Activated naive CD4-positive, alpha-beta T cell treated with anti-CD3 and anti-CD28 coated beads for 36 hours (primary cell): ENCODE data around the gene SPATA31A3. TPM values are rescaled to one million over a fixed set of nuclear protein-coding genes. Genes with fewer than 3 reads are reported as not detected.
"Not testable (repeated sequence)": the region's sequence is repeated elsewhere in the genome, so short reads cannot be mapped to it uniquely, and the experiment has no call there.

Experiments used
- CTCF ChIA-PET: fragments of 350-600 bp; sonication (Branson Sonifier 250); formaldehyde crosslinking; loops from one replicate; lab custom pipeline; 2021; ENCODE audit warnings: antibody characterized with exemption; lab: Charles Lee
- DNase-seq: peaks from one replicate; pipeline ENCODE4 v3.0.0-alpha.2; 2020
- H3K27ac Mint-ChIP-seq: one replicate; pipeline ENCODE4 v1.8.0; 2021; ENCODE audit warnings: mild to moderate bottlenecking, mixed read lengths
- H3K27me3 Mint-ChIP-seq: one replicate; pipeline ENCODE4 v1.8.0; 2021; ENCODE audit warnings: low read depth, mixed read lengths
- H3K36me3 Mint-ChIP-seq: one replicate; pipeline ENCODE4 v1.8.0; 2021; ENCODE audit warnings: low read depth, mixed read lengths
- H3K4me1 Mint-ChIP-seq: one replicate; pipeline ENCODE4 v1.8.0; 2021; ENCODE audit warnings: low read depth, mixed read lengths
- H3K4me3 Mint-ChIP-seq: one replicate; pipeline ENCODE4 v1.8.0; 2021; ENCODE audit warnings: mild to moderate bottlenecking, moderate library complexity, mixed read lengths
- H3K9me3 Mint-ChIP-seq: one replicate; pipeline ENCODE4 v1.8.0; 2021; ENCODE audit warnings: mixed read lengths
- intact Hi-C: fragments of 100-400 bp; cut with micrococcal nuclease; formaldehyde crosslinking; loops from one replicate; pipeline ENCODE4 v1.15.1; 2023
- total RNA-seq, 2 experiments: library from RNA; stranded (reverse); gene quantifications; one replicate each; pipeline ENCODE4 v1.2.3, GENCODE V29; 2021

The SPATA31A3 gene
- not detected for total RNA-seq

DNA sequence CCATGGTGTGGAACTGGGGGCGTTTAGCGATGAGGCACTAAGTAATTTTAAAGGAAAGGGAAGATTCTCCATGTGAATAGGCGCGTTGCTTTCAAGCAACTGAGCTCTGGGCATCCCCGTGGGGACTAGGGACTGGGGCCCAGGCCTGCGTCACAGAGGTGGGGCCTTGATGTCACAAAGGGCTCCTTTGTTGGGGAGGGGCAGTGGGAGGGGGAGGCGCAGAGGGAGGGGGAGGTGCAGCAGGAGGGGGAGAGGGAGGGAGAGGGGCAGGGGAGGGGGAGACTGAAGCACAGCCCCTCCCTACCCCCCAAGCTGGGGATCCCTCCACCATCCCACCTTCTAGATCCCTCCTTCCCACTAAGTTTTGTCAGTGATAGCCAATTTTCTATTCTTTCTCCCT, at the start of gene SPATA31A3:
TSS of gene SPATA31A3 (minus strand) at position 101 of the 400 bp plus-strand sequence. CDS start at position 72, 29 bp downstream.
- CTCF ChIA-PET, intact Hi-C loops, H3K4me3 Mint-ChIP-seq: not testable (repeated sequence)

DNA sequence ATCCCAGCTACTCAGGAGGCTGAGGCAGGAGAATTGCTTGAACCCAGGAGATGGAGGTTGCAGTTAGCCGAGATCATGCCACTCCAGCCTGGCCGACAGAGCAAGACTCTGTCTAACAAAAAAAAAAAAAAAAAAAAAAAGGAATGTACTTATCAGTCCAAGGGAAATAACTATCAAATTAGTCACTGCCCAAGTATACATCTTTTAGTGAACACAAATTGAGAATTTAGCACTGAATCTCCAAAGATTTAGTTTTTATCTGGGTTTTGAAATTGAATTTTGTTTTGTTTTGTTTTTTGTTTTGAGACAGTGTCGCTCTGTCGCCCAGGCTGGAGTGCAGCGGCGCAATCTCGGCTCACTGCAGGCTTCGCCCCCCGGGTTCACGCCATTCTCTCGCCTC, 39.8 kb downstream of the SPATA31A3 start:
- DNase-seq, H3K27ac Mint-ChIP-seq, H3K4me3 Mint-ChIP-seq, H3K9me3 Mint-ChIP-seq, H3K27me3 Mint-ChIP-seq, H3K36me3 Mint-ChIP-seq, CTCF ChIA-PET, intact Hi-C loops, H3K4me1 Mint-ChIP-seq: not testable (repeated sequence)

More for the DNA sequence above, at the start of gene SPATA31A3:
- H3K4me1 Mint-ChIP-seq, H3K27ac Mint-ChIP-seq, DNase-seq, H3K36me3 Mint-ChIP-seq, H3K9me3 Mint-ChIP-seq, H3K27me3 Mint-ChIP-seq: not testable (repeated sequence)

GRCh38 chr9:66942400-66943155, 49.8 kb downstream of the SPATA31A3 start:
- CTCF ChIA-PET, H3K9me3 Mint-ChIP-seq, H3K27me3 Mint-ChIP-seq, H3K4me1 Mint-ChIP-seq, H3K36me3 Mint-ChIP-seq, H3K4me3 Mint-ChIP-seq, intact Hi-C loops, DNase-seq, H3K27ac Mint-ChIP-seq: not testable (repeated sequence)

DNA sequence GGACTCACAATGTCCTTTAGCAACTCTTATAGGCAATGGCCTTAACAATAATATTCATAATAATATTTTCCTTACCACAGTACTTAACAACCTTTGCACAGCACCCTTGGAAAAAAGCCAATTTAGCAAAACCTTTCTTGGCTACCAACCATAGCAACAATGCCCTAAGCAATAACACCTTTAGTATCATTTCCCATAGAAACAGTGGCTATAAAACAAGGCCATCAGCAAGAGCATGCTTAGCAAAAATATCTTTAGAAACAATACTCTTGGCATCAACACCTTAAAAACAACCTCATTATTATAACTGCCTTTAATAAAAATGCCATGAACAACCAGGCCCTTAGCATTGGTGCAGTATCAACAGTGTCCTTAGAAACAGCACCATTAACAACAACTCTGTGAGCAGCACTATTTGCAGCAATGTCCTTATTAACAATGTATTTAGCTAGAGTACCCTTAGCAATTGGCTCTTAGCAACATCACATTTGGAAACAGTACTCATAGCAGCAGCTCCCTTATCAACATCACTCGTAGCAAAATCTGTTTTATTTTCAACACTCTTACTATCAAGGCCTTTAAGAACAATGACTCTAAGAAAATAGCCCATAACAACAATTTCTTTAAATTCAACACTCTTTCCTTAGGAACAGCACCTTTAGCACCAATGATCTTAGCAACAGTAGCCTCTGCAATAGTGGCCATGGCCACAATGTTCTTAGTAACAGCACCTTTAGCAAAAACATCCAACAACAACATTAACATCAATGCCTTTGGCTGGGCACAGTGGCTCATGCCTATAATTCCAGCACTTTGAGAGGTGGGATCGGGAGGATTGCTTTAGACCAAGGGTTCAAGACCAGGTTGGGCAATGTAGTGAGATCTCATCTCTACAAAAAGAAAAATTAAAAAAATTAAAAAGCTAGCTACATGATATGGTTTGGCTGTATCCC, 52.2 kb downstream of the SPATA31A3 start:
- H3K4me1 Mint-ChIP-seq, H3K9me3 Mint-ChIP-seq, H3K4me3 Mint-ChIP-seq, CTCF ChIA-PET, H3K27me3 Mint-ChIP-seq, intact Hi-C loops, H3K36me3 Mint-ChIP-seq, DNase-seq, H3K27ac Mint-ChIP-seq: not testable (repeated sequence)

- CTCF ChIA-PET, DNase-seq, H3K4me1 Mint-ChIP-seq, H3K4me3 Mint-ChIP-seq, intact Hi-C loops, H3K36me3 Mint-ChIP-seq, H3K27ac Mint-ChIP-seq, H3K9me3 Mint-ChIP-seq, H3K27me3 Mint-ChIP-seq: not testable (repeated sequence)
Observed at GRCh38 chr9:66938322-66938721, 54.0 kb downstream of the SPATA31A3 start.

GRCh38 chr9:66937662-66938061, 54.7 kb downstream of the SPATA31A3 start:
- intact Hi-C loops, CTCF ChIA-PET, H3K4me3 Mint-ChIP-seq, H3K9me3 Mint-ChIP-seq, H3K27me3 Mint-ChIP-seq, DNase-seq, H3K36me3 Mint-ChIP-seq, H3K4me1 Mint-ChIP-seq, H3K27ac Mint-ChIP-seq: not testable (repeated sequence)

Other genes starting within 250 kb of the SPATA31A3 start
- gene ZNF658, start 91.8 kb downstream of the SPATA31A3 start, total RNA-seq = 1 to 10 TPM; 1.1 to 1.7 TPM